Fibroblast of lung (primary cell): Measurements from ENCODE around the gene TMEM163. TPM values are rescaled to one million over a fixed set of nuclear protein-coding genes. Genes with fewer than 3 reads are reported as not detected.

Experiments used
- DNase-seq, 2 donors: peaks; one replicate each; pipeline versions ENCODE4 v3.0.0 to v3.0.0-alpha.2; 2010; ENCODE audit warnings: low read depth in 2 of 2
- H2AFZ ChIP-seq: 2 replicates; pipeline ENCODE4 v1.5.1; 2012; ENCODE audit warnings: low read length, control low read depth, inconsistent platforms
- H3K27ac ChIP-seq: 2 replicates; pipeline ENCODE4 v1.5.1; 2011; ENCODE audit warnings: low read length, control low read depth; ENCODE audit not compliant: insufficient read depth
- H3K27me3 ChIP-seq: 2 replicates; pipeline ENCODE4 v1.5.1; 2011; ENCODE audit warnings: mild to moderate bottlenecking, low read length; ENCODE audit not compliant: control insufficient read depth, insufficient read depth
- H3K36me3 ChIP-seq: 2 replicates; pipeline ENCODE4 v1.5.1; 2011; ENCODE audit warnings: low read length; ENCODE audit not compliant: control insufficient read depth, insufficient read depth
- H3K4me1 ChIP-seq: 2 replicates; pipeline ENCODE4 v1.5.1; 2011; ENCODE audit warnings: low read length; ENCODE audit not compliant: control insufficient read depth, insufficient read depth; ENCODE audit errors: extremely low read depth
- H3K4me2 ChIP-seq: 2 replicates; pipeline ENCODE4 v1.5.1; 2011; ENCODE audit warnings: low read length, control low read depth; ENCODE audit not compliant: insufficient read depth; ENCODE audit errors: extremely low read depth
- H3K4me3 ChIP-seq, 4 experiments: fragments of 200-600 bp in 1 of 4; sonication (generic) in 1 of 4; replicated peaks in 1 of 4; 2 replicates each; pipeline ENCODE4 v1.5.1; 2011 to 2016; ENCODE audit warnings: low read length in 4 of 4, low read depth in 3 of 4, mild to moderate bottlenecking in 3 of 4, control low read depth in 2 of 4, inconsistent platforms in 1 of 4, mixed read lengths in 1 of 4; ENCODE audit not compliant: insufficient read depth in 1 of 4; ENCODE audit errors: control extremely low read depth in 1 of 4
- H3K79me2 ChIP-seq: 2 replicates; pipeline ENCODE4 v1.5.1; 2012; ENCODE audit warnings: mild to moderate bottlenecking, low read length, inconsistent platforms; ENCODE audit not compliant: control insufficient read depth, insufficient read depth
- H3K9ac ChIP-seq: 2 replicates; pipeline ENCODE4 v1.5.1; 2011; ENCODE audit warnings: mild to moderate bottlenecking, low read length, control low read depth; ENCODE audit not compliant: insufficient read depth
- H3K9me3 ChIP-seq: 2 replicates; pipeline ENCODE4 v1.5.1; 2012; ENCODE audit warnings: low read depth, low read length; ENCODE audit not compliant: control insufficient read depth, insufficient read depth
- H4K20me1 ChIP-seq: 2 replicates; pipeline ENCODE4 v1.5.1; 2011; ENCODE audit warnings: low read length; ENCODE audit not compliant: control insufficient read depth, insufficient read depth; ENCODE audit errors: extremely low read depth
- CTCF ChIP-seq, 2 donors: IDR thresholded peaks in 1 of 2; conservative IDR thresholded peaks in 1 of 2; 1 replicate in 1 of 2; 2 replicates in 1 of 2; pipeline ENCODE4 v1.5.1; 2011 to 2012; ENCODE audit warnings: low read length in 2 of 2, control low read depth in 1 of 2, inconsistent platforms in 1 of 2, low read depth in 1 of 2, mild to moderate bottlenecking in 1 of 2
- EZH2 ChIP-seq: IDR thresholded peaks from 2 replicates; pipeline ENCODE4 v1.5.1; 2012; ENCODE audit warnings: low read length, control low read depth, mild to moderate bottlenecking; ENCODE audit errors: missing control alignments
- polyA plus RNA-seq, 2 donors: library from polyadenylated mRNA; depleted of rRNA in 1 of 2; stranded (reverse) in 1 of 2; unstranded in 1 of 2; fragments of >200 nt; gene quantifications; 2 replicates each; pipeline ENCODE4 v1.2.1, GENCODE V29; 2011 to 2012; ENCODE audit warnings: missing spikeins in 1 of 2
- total RNA-seq: library from RNA; depleted of rRNA; stranded (reverse); fragments of >200 nt; gene quantifications from 2 replicates; pipeline ENCODE4 v1.2.1, GENCODE V29; 2014

TMEM163 gene
- total and polyA plus RNA-seq, 2 donors (not counting 1 experiment from before 2014, with no cell fraction given) = under 0.01 to 0.03 TPM

- no peak overlapping the region for H3K4me3 ChIP-seq
- no peak overlapping the region for H2AFZ ChIP-seq
- no peak overlapping the region for H3K9ac ChIP-seq
- no peak overlapping the region for H3K4me2 ChIP-seq
- H3K4me1 ChIP-seq = no peaks in the 10 kb centered on the region
- no peaks in the 10 kb centered on the region for H3K36me3 ChIP-seq
- no peaks in the 10 kb centered on the region for H3K79me2 ChIP-seq
- peaks cover 11% of the 10 kb centered on the region for H3K27me3 ChIP-seq
- no peaks in the 10 kb centered on the region for H3K9me3 ChIP-seq
- DNase-seq = no peak
- TF ChIP-seq EZH2 = no peak
- no peak for TF ChIP-seq CTCF (conservative IDR thresholded peaks at IDR 0.05 in 1 of 2, IDR thresholded peaks at IDR 0.05 in 1 of 2; ENCODE audit: low read depth in 1 of 2, low read length in 2 of 2)
- no peaks in the 10 kb centered on the region for H4K20me1 ChIP-seq
- no peak overlapping the region for H3K27ac ChIP-seq
These were observed 227.8 kb downstream of the TMEM163 start for GRCh38 chr2:134491022-134491421.

GRCh38 chr2:134490559-134490958 lies 228.2 kb downstream of the TMEM163 start:
- Histone ChIP-seq H3K4me1 (no peaks in the 10 kb centered on the region), H3K4me3 (no peak overlapping the region), H3K4me2 (no peak overlapping the region), H3K9me3 (no peaks in the 10 kb centered on the region), H3K27me3 (peaks cover 11% of the 10 kb centered on the region), H3K9ac (no peak overlapping the region), H4K20me1 (no peaks in the 10 kb centered on the region), H3K36me3 (no peaks in the 10 kb centered on the region), H3K27ac (no peak overlapping the region), H2AFZ (no peak overlapping the region), H3K79me2 (no peaks in the 10 kb centered on the region)
- TF ChIP-seq CTCF (conservative IDR thresholded peaks at IDR 0.05 in 1 of 2, IDR thresholded peaks at IDR 0.05 in 1 of 2; ENCODE audit: low read depth in 1 of 2, low read length in 2 of 2) = no peak
- TF ChIP-seq EZH2 = no peak
- no peak for DNase-seq

GRCh38 chr2:134489732-134490384 lies 228.9 kb downstream of the TMEM163 start:
- Histone ChIP-seq H3K36me3 (no peaks in the 10 kb centered on the region), H3K9me3 (no peaks in the 10 kb centered on the region), H3K27me3 (peaks cover 11% of the 10 kb centered on the region), H3K79me2 (no peaks in the 10 kb centered on the region), H4K20me1 (no peaks in the 10 kb centered on the region), H3K4me1 (no peaks in the 10 kb centered on the region), H3K9ac (no peak overlapping the region), H3K4me2 (no peak overlapping the region), H3K27ac (no peak overlapping the region), H2AFZ (no peak overlapping the region), H3K4me3 (no peak overlapping the region)
- DNase-seq = no peak
- TF ChIP-seq EZH2 (peak; percentile 21), CTCF (conservative IDR thresholded peaks at IDR 0.05 in 1 of 2, IDR thresholded peaks at IDR 0.05 in 1 of 2; ENCODE audit: low read depth in 1 of 2, low read length in 2 of 2) (no peak)
